ENCODE data around the gene PCSK5. TPM values are rescaled to one million over a fixed set of nuclear protein-coding genes. Genes with fewer than 3 reads are reported as not detected.

PCSK5 gene
- polyA plus RNA-seq, 3 donors = 4.8 to 13.0 (median 7.1) TPM

DNA sequence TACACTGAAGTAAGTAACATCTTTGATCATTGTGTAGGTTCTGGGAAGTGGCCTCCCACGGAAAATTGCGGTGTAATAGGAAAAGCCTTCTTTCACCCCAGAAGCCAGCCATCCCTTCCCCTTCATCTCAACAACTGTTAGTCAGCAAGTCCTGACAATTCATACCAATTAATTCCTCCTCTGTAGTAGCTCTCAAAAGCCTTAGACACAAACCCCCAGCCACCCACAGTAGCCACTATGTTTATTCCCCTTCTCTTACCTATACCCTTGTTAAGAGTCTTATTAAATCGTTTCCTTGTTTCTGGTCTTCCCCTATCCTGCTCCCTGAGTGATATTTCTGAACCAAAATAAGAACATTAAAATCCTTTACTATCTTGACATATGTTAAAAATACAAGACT is 143.6 kb downstream of the PCSK5 start:
- no peaks in the 10 kb centered on the region for H3K27me3 Mint-ChIP-seq (ENCODE audit: low read depth in 3 of 3)

DNA sequence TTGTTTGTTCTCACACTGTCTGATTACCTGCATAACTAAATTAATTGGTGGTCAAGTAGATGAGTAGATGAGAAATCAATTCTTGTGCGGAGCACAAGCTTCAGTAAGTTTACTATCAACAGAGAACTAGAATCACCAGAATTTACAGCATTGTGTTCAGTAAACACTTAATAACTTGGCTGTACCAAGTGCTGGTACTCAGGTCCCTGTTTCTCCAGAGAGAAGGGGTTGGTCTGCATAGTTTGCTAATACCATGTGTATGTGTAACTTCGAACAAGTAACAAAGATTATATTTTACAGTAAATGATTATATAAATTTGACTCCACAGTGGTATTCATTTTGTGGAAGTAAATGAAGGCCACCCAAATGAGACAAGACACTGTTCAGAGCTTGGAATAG is 146.3 kb downstream of the PCSK5 start:
- Histone ChIP-seq H3K9ac (ENCODE audit: insufficient read depth, low read length, poor library complexity, severe bottlenecking) (no peak overlapping the region), H3K4me1 (ENCODE audit: control insufficient read depth in 1 of 2, insufficient read depth in 2 of 2, low read length in 2 of 2) (no peaks in the 10 kb centered on the region), H3K9me3 (replicated peaks in 1 of 2; ENCODE audit: control insufficient read depth in 1 of 2, insufficient read depth in 1 of 2, low read length in 2 of 2) (no peaks in the 10 kb centered on the region), H3K4me3 (replicated peaks in 1 of 3; ENCODE audit: low read depth in 2 of 3, low read length in 3 of 3) (no peak overlapping the region), H3K36me3 (replicated peaks in 1 of 2; ENCODE audit: control insufficient read depth in 1 of 2, insufficient read depth in 2 of 2, low read length in 2 of 2) (peaks cover 0 to 29% of the 10 kb centered on the region in 2 donors), H3K27ac (ENCODE audit: low read depth in 1 of 2, low read length in 2 of 2) (no peak overlapping the region), H3K27me3 (ENCODE audit: control insufficient read depth in 2 of 2, insufficient read depth in 2 of 2, low read length in 2 of 2) (no peaks in the 10 kb centered on the region), H2AFZ (ENCODE audit: insufficient read depth, low read depth, low read length, poor library complexity, severe bottlenecking) (no peak overlapping the region), H3K79me2 (ENCODE audit: insufficient read depth, low read length) (no peaks in the 10 kb centered on the region), H3K4me2 (replicated peaks; ENCODE audit: extremely low read depth, low read length, poor library complexity, severe bottlenecking) (no peak overlapping the region), H4K20me1 (ENCODE audit: insufficient read depth, low read length) (no peaks in the 10 kb centered on the region)
- H3K27me3 Mint-ChIP-seq (ENCODE audit: low read depth in 3 of 3) = peaks cover 0 to 1% (median 1%) of the 10 kb centered on the region in 3 donors
- DNase-seq = no peak
- H3K4me3 Mint-ChIP-seq = no peak overlapping the region
- no CpG with 5 or more reads among the region's 2 CpGs for WGBS (ENCODE audit: insufficient coverage)
- H3K4me1 Mint-ChIP-seq = no peaks in the 10 kb centered on the region
- H3K36me3 Mint-ChIP-seq = peaks cover 32 to 45% of the 10 kb centered on the region in 2 donors
- intact Hi-C loops (cut with micrococcal nuclease) = no loop called here
- H3K9me3 Mint-ChIP-seq = peaks cover 0 to 2% (median 0%) of the 10 kb centered on the region in 7 donors
- TF ChIP-seq, protein P1, sequence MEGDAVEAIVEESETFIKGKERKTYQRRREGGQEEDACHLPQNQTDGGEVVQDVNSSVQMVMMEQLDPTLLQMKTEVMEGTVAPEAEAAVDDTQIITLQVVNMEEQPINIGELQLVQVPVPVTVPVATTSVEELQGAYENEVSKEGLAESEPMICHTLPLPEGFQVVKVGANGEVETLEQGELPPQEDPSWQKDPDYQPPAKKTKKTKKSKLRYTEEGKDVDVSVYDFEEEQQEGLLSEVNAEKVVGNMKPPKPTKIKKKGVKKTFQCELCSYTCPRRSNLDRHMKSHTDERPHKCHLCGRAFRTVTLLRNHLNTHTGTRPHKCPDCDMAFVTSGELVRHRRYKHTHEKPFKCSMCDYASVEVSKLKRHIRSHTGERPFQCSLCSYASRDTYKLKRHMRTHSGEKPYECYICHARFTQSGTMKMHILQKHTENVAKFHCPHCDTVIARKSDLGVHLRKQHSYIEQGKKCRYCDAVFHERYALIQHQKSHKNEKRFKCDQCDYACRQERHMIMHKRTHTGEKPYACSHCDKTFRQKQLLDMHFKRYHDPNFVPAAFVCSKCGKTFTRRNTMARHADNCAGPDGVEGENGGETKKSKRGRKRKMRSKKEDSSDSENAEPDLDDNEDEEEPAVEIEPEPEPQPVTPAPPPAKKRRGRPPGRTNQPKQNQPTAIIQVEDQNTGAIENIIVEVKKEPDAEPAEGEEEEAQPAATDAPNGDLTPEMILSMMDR (IDR thresholded peaks at IDR 0.05) = no peak
- H3K27ac Mint-ChIP-seq = no peak overlapping the region

More for the DNA sequence above, 143.6 kb downstream of the PCSK5 start:
- Histone ChIP-seq H3K9me3 (replicated peaks in 1 of 2; ENCODE audit: control insufficient read depth in 1 of 2, insufficient read depth in 1 of 2, low read length in 2 of 2) (no peaks in the 10 kb centered on the region), H3K4me1 (ENCODE audit: control insufficient read depth in 1 of 2, insufficient read depth in 2 of 2, low read length in 2 of 2) (no peaks in the 10 kb centered on the region), H3K27me3 (ENCODE audit: control insufficient read depth in 2 of 2, insufficient read depth in 2 of 2, low read length in 2 of 2) (no peaks in the 10 kb centered on the region), H3K4me2 (replicated peaks; ENCODE audit: extremely low read depth, low read length, poor library complexity, severe bottlenecking) (no peak overlapping the region), H3K36me3 (replicated peaks in 1 of 2; ENCODE audit: control insufficient read depth in 1 of 2, insufficient read depth in 2 of 2, low read length in 2 of 2) (peaks cover 0 to 41% of the 10 kb centered on the region in 2 donors), H3K79me2 (ENCODE audit: insufficient read depth, low read length) (no peaks in the 10 kb centered on the region), H4K20me1 (ENCODE audit: insufficient read depth, low read length) (no peaks in the 10 kb centered on the region), H3K9ac (ENCODE audit: insufficient read depth, low read length, poor library complexity, severe bottlenecking) (no peak overlapping the region), H3K27ac (ENCODE audit: low read depth in 1 of 2, low read length in 2 of 2) (no peak overlapping the region), H3K4me3 (replicated peaks in 1 of 3; ENCODE audit: low read depth in 2 of 3, low read length in 3 of 3) (no peak overlapping the region), H2AFZ (ENCODE audit: insufficient read depth, low read depth, low read length, poor library complexity, severe bottlenecking) (no peak overlapping the region)
- H3K36me3 Mint-ChIP-seq = peaks cover 35 to 46% of the 10 kb centered on the region in 2 donors
- H3K27ac Mint-ChIP-seq = no peak overlapping the region
- no peak overlapping the region for H3K4me3 Mint-ChIP-seq
- H3K4me1 Mint-ChIP-seq = no peaks in the 10 kb centered on the region
- WGBS (ENCODE audit: insufficient coverage) = 80% methylated on average over 1 of the region's 3 CpGs
- intact Hi-C loops (cut with micrococcal nuclease) = no loop called here
- TF ChIP-seq, protein P1 (IDR thresholded peaks at IDR 0.05) = no peak
- peaks cover 0 to 4% (median 2%) of the 10 kb centered on the region in 7 donors for H3K9me3 Mint-ChIP-seq
- DNase-seq = no peak
